ENCODE results near the gene ARHGAP21. TPM values are rescaled to one million over a fixed set of nuclear protein-coding genes. Genes with fewer than 3 reads are reported as not detected.

ARHGAP21 gene
- total RNA-seq, 2 donors from 2014 or later = 84.9 to 107 TPM

- TF ChIP-seq, protein P1, sequence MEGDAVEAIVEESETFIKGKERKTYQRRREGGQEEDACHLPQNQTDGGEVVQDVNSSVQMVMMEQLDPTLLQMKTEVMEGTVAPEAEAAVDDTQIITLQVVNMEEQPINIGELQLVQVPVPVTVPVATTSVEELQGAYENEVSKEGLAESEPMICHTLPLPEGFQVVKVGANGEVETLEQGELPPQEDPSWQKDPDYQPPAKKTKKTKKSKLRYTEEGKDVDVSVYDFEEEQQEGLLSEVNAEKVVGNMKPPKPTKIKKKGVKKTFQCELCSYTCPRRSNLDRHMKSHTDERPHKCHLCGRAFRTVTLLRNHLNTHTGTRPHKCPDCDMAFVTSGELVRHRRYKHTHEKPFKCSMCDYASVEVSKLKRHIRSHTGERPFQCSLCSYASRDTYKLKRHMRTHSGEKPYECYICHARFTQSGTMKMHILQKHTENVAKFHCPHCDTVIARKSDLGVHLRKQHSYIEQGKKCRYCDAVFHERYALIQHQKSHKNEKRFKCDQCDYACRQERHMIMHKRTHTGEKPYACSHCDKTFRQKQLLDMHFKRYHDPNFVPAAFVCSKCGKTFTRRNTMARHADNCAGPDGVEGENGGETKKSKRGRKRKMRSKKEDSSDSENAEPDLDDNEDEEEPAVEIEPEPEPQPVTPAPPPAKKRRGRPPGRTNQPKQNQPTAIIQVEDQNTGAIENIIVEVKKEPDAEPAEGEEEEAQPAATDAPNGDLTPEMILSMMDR (IDR thresholded peaks at IDR 0.05) = no peak
- Histone ChIP-seq H3K27ac (no peak overlapping the region), H3K9me3 (no peaks in the 10 kb centered on the region), H3K9ac (ENCODE audit: low read depth in 2 of 2, low read length in 2 of 2) (no peak overlapping the region), H3K4me3 (no peak overlapping the region), H3K27me3 (no peaks in the 10 kb centered on the region), H3K36me3 (peaks cover 6% of the 10 kb centered on the region), H3K4me1 (no peaks in the 10 kb centered on the region)
- intact Hi-C loops (cut with DNase I) = no loop called here
- no peak for DNase-seq
Observed at GRCh38 chr10:24536636-24537035, 187.1 kb downstream of the ARHGAP21 start.

GRCh38 chr10:24533981-24534380 lies 189.7 kb downstream of the ARHGAP21 start:
- Histone ChIP-seq H3K27ac (no peak overlapping the region), H3K9me3 (no peaks in the 10 kb centered on the region), H3K9ac (ENCODE audit: low read depth in 2 of 2, low read length in 2 of 2) (no peak overlapping the region), H3K36me3 (peaks cover 8% of the 10 kb centered on the region), H3K4me3 (no peak overlapping the region), H3K27me3 (no peaks in the 10 kb centered on the region), H3K4me1 (no peaks in the 10 kb centered on the region)
- intact Hi-C loops (cut with DNase I) = no loop called here
- TF ChIP-seq, protein P1 (IDR thresholded peaks at IDR 0.05) = no peak
- DNase-seq = no peak

Other genes with a start within 250 kb of the ARHGAP21 start
- 10 to 100 TPM in 1 of 2 donors, 1 to 10 TPM in 1; 8.1 to 16.0 TPM for gene PRTFDC1, start 228.7 kb upstream of the ARHGAP21 start, total RNA-seq

Measured in colonic mucosa (tissue), 4 donors.